Testis (tissue), 3 donors: ENCODE measurements around the gene ABCA13. TPM values are rescaled to one million over a fixed set of nuclear protein-coding genes. Genes with fewer than 3 reads are reported as not detected.

Experiments
- DNase-seq: peaks from one replicate; pipeline ENCODE4 v3.0.0-alpha.2; 2019
- H3K27ac ChIP-seq, 2 donors: fragments of 200-600 bp; sonication (generic); one replicate each; pipeline ENCODE4 v1.5.1; 2019
- H3K27me3 ChIP-seq: fragments of 200-600 bp; sonication (generic); one replicate; pipeline ENCODE4 v1.5.1; 2019
- H3K36me3 ChIP-seq: fragments of 200-600 bp; sonication (generic); one replicate; pipeline ENCODE4 v1.5.1; 2017; ENCODE audit warnings: low read depth; ENCODE audit errors: missing control alignments
- H3K4me1 ChIP-seq: fragments of 200-600 bp; sonication (generic); one replicate; pipeline ENCODE4 v1.5.1; 2019
- H3K4me3 ChIP-seq, 2 donors: fragments of 200-600 bp; sonication (generic); one replicate each; pipeline ENCODE4 v1.5.1; 2017 to 2019
- H3K9me3 ChIP-seq: fragments of 200-600 bp; sonication (generic); one replicate; pipeline ENCODE4 v1.5.1; 2017
- CTCF ChIP-seq, 3 experiments: fragments of 450-650 bp in 2 of 3; fragments of 200-600 bp in 1 of 3; sonication (generic) in 1 of 3; IDR thresholded peaks; one replicate each; pipeline ENCODE4 v1.5.1; 2016 to 2019; ENCODE audit warnings: antibody characterized with exemption in 3 of 3, mild to moderate bottlenecking in 2 of 3, moderate library complexity in 1 of 3
- POLR2A ChIP-seq: fragments of 450-650 bp; IDR thresholded peaks from one replicate; pipeline ENCODE4 v1.6.1; 2017; ENCODE audit warnings: antibody characterized with exemption, mild to moderate bottlenecking, moderate library complexity
- WGBS, 2 donors: methylation state at CpG; one replicate each; pipeline ENCODE4 v1.1.5; 2018; 5-methylcytosine and 5-hydroxymethylcytosine counted together
- intact Hi-C: fragments of 100-400 bp; cut with DNase I; formaldehyde crosslinking; loops from one replicate; pipeline ENCODE4 v1.15.1; 2023; ENCODE audit warnings: low total_unique reads
- polyA plus RNA-seq: library from polyadenylated mRNA; stranded (reverse); fragments of 350-450 nt; fragmentation: Illumina TruSeq; extraction: RNeasy Lipid Tissue Mini Kit (QIAGEN cat#74804); gene quantifications from one replicate; pipeline ENCODE4 v1.2.3, GENCODE V29; 2014; ENCODE audit warnings: low read depth, low replicate concordance; ENCODE audit not compliant: insufficient read depth
- total RNA-seq, 2 donors: library from RNA; depleted of rRNA; stranded (reverse); fragments of >200 nt; gene quantifications; one replicate each; pipeline ENCODE4 v1.2.3, GENCODE V29; 2016

ABCA13 gene
- total and polyA plus RNA-seq, 3 donors from 2014 or later = 3.5 to 7.3 (median 4.3) TPM

GRCh38 chr7:48390388-48391327 lies 219.4 kb downstream of the ABCA13 start:
- 83 to 89% methylated on average over 6 of the region's 6 CpGs for WGBS, 2 donors
- Histone ChIP-seq H3K4me1 (no peaks in the 10 kb centered on the region), H3K27ac (no peak overlapping the region), H3K4me3 (no peak overlapping the region), H3K9me3 (no peaks in the 10 kb centered on the region), H3K27me3 (no peaks in the 10 kb centered on the region), H3K36me3 (no peaks in the 10 kb centered on the region)
- peak; percentile 49 for DNase-seq
- TF ChIP-seq CTCF (IDR thresholded peaks at IDR 0.05) (no peak), POLR2A (no peak)
- intact Hi-C loops = no loop called here

DNA sequence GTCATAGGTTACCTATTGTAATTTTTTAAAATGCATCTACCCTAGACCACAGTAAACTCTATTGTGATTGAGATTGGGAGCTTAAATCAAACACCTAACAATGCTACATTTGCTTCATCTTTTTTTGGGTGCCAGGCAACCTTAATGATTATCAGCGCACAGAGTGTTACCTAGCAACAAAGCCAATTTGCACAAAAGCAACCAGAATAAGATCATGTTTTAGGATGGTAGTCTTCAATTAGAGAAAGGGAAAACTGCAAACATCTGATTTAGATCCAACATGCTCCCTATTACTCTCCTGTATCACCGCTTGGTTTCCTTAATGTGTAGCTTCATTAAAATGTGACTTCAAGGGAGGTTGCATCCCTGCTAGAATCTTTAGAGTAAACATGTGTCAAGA lies 226.9 kb downstream of the ABCA13 start:
- 96% methylated on average over 2 of the region's 2 CpGs for WGBS, 2 donors
- intact Hi-C loops = no loop called here
- H3K4me1 ChIP-seq = no peaks in the 10 kb centered on the region
- no peaks in the 10 kb centered on the region for H3K27me3 ChIP-seq
- no peaks in the 10 kb centered on the region for H3K36me3 ChIP-seq
- H3K4me3 ChIP-seq = no peak overlapping the region
- H3K27ac ChIP-seq = no peak overlapping the region
- TF ChIP-seq CTCF (IDR thresholded peaks at IDR 0.05) (no peak), POLR2A (no peak)
- no peak for DNase-seq
- H3K9me3 ChIP-seq = no peaks in the 10 kb centered on the region

GRCh38 chr7:48402721-48403120 lies 231.5 kb downstream of the ABCA13 start:
- TF ChIP-seq POLR2A (no peak), CTCF (IDR thresholded peaks at IDR 0.05) (no peak)
- Histone ChIP-seq H3K27ac (no peak overlapping the region), H3K4me3 (no peak overlapping the region), H3K4me1 (no peaks in the 10 kb centered on the region), H3K9me3 (no peaks in the 10 kb centered on the region), H3K27me3 (no peaks in the 10 kb centered on the region), H3K36me3 (no peaks in the 10 kb centered on the region)
- intact Hi-C loops = no loop called here
- 73 to 85% methylated on average over 1 of the region's 1 CpG for WGBS, 2 donors
- DNase-seq = no peak

DNA sequence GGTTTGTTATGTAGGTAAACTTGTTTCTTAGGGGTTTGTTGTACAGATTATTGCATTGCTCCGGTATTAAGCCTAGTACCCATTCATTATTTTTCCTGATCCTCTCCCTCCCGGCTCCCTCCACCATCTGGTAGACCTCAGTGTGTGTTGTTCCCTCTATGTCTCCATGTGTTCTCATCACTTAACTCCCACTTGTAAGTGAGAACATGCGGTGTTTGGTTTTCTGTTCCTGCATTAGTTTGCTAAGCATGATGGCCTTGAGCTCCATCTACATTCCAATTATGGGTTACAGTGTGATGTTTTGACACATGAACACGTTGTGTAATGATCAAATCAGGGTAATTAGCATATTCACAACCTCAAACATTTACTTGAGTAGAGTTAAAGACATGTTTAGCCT lies 237.5 kb downstream of the ABCA13 start:
- no peak for DNase-seq
- Histone ChIP-seq H3K27ac (no peak overlapping the region), H3K4me1 (no peaks in the 10 kb centered on the region), H3K36me3 (no peaks in the 10 kb centered on the region), H3K9me3 (no peaks in the 10 kb centered on the region), H3K4me3 (no peak overlapping the region), H3K27me3 (no peaks in the 10 kb centered on the region)
- WGBS, 2 donors = 68 to 70% methylated on average over 4 of the region's 4 CpGs
- no peak for TF ChIP-seq POLR2A
- no peak for TF ChIP-seq CTCF (IDR thresholded peaks at IDR 0.05)
- intact Hi-C loops = no loop called here

DNA sequence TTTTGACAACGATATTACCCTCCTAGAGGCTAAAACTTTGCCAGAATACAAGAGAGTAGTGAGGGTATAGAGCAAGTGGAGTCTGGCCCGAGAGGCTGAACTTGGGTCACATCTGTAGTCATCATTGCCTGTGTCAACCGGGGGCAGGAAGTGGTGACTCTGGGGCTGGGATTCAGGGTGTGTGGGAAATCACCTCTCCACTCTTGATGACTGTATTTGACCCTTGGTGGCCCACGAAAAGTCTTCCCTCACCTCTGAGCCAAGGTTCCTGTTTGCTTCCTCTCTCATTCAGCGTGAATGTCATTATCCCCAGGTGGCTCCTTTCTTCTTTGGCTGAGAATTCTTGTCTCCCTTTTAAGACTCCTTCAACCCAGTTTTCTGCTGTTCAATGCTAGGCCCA lies 240.4 kb downstream of the ABCA13 start:
- Histone ChIP-seq H3K27me3 (no peaks in the 10 kb centered on the region), H3K36me3 (no peaks in the 10 kb centered on the region), H3K4me1 (no peaks in the 10 kb centered on the region), H3K9me3 (no peaks in the 10 kb centered on the region), H3K27ac (no peak overlapping the region), H3K4me3 (no peak overlapping the region)
- WGBS, 2 donors = 91 to 93% methylated on average over 5 of the region's 5 CpGs
- no peak for DNase-seq
- intact Hi-C loops = no loop called here
- TF ChIP-seq POLR2A (no peak), CTCF (IDR thresholded peaks at IDR 0.05) (no peak)
